GM23248 (cell line): ENCODE results near the gene RAB31. TPM values are rescaled to one million over a fixed set of nuclear protein-coding genes. Genes with fewer than 3 reads are reported as not detected.

Experiments used
- DNase-seq: peaks from one replicate; pipeline ENCODE4 v3.0.0-alpha.2; 2015
- H2AFZ ChIP-seq: fragments of 200-600 bp; sonication (generic); 2 replicates; pipeline ENCODE4 v1.6.1; 2016; ENCODE audit warnings: antibody characterized with exemption
- H3F3A ChIP-seq: fragments of 200-600 bp; sonication (generic); 2 replicates; pipeline ENCODE4 v1.6.1; 2016; ENCODE audit warnings: mild to moderate bottlenecking, antibody characterized with exemption, mixed run types; ENCODE audit not compliant: insufficient read depth
- H3K27ac ChIP-seq: fragments of 200-600 bp; sonication (generic); 2 replicates; pipeline ENCODE4 v1.5.1; 2016; ENCODE audit warnings: mild to moderate bottlenecking
- H3K27me3 ChIP-seq: fragments of 200-600 bp; sonication (generic); replicated peaks from 2 replicates; pipeline ENCODE4 v1.6.1; 2016; ENCODE audit warnings: mild to moderate bottlenecking; ENCODE audit not compliant: insufficient read depth
- H3K36me3 ChIP-seq: fragments of 200-600 bp; sonication (generic); 2 replicates; pipeline ENCODE4 v1.6.1; 2016; ENCODE audit warnings: low read depth, mild to moderate bottlenecking
- H3K4me1 ChIP-seq: fragments of 200-600 bp; sonication (generic); 2 replicates; pipeline ENCODE4 v1.6.1; 2016; ENCODE audit warnings: mild to moderate bottlenecking; ENCODE audit not compliant: insufficient read depth
- H3K4me2 ChIP-seq: fragments of 200-600 bp; sonication (generic); one replicate; pipeline ENCODE4 v1.6.1; 2016; ENCODE audit warnings: mild to moderate bottlenecking; ENCODE audit not compliant: unreplicated experiment
- H3K4me3 ChIP-seq: fragments of 200-600 bp; sonication (generic); 2 replicates; pipeline ENCODE4 v1.5.1; 2016; ENCODE audit warnings: mild to moderate bottlenecking
- H3K79me2 ChIP-seq: fragments of 200-600 bp; sonication (generic); 2 replicates; pipeline ENCODE4 v1.6.1; 2016; ENCODE audit warnings: mild to moderate bottlenecking; ENCODE audit not compliant: insufficient read depth
- H3K9ac ChIP-seq: fragments of 200-600 bp; sonication (generic); 2 replicates; pipeline ENCODE4 v1.6.1; 2016; ENCODE audit warnings: mild to moderate bottlenecking
- H3K9me2 ChIP-seq: fragments of 200-600 bp; sonication (generic); 2 replicates; pipeline ENCODE4 v1.6.1; 2016; ENCODE audit warnings: mixed run types, mild to moderate bottlenecking, moderate library complexity; ENCODE audit not compliant: insufficient read depth
- H3K9me3 ChIP-seq: fragments of 200-600 bp; sonication (generic); one replicate; pipeline ENCODE4 v1.6.1; 2017; ENCODE audit warnings: low read depth
- H4K20me1 ChIP-seq: fragments of 200-600 bp; sonication (generic); 2 replicates; pipeline ENCODE4 v1.6.0; 2016; ENCODE audit not compliant: insufficient read depth
- EZH2 ChIP-seq: fragments of 200-600 bp; sonication (generic); IDR thresholded peaks from 2 replicates; pipeline ENCODE4 v1.6.1; 2018; ENCODE audit warnings: antibody characterized with exemption, mild to moderate bottlenecking; ENCODE audit not compliant: insufficient read depth, poor library complexity, severe bottlenecking
- EZH2phosphoT487 ChIP-seq: fragments of 200-600 bp; sonication (generic); IDR thresholded peaks from 2 replicates; pipeline ENCODE4 v1.6.1; 2018; ENCODE audit warnings: antibody characterized with exemption, moderate library complexity, mild to moderate bottlenecking, low read depth; ENCODE audit not compliant: insufficient read depth
- WGBS, 2 experiments: methylation state at CpG; one replicate each; pipeline ENCODE4 v1.1.6; 2015 to 2017; ENCODE audit warnings: low lambda C conversion rate in 2 of 2, low coverage in 1 of 2; ENCODE audit errors: missing lambda C conversion rate in 2 of 2; 5-methylcytosine and 5-hydroxymethylcytosine counted together
- in situ Hi-C: fragments of 300-500 bp; cut with MboI; formaldehyde crosslinking; loops from 2 replicates; pipeline ENCODE4 v1.15.0; 2020
- polyA plus RNA-seq: library from polyadenylated mRNA; unstranded; fragments of >200 nt; fragmentation: Nextera tagmentation; extraction: Ambion mirVana; gene quantifications from 2 replicates; pipeline ENCODE4 v1.2.1, GENCODE V29; 2016
- total RNA-seq: library from RNA; depleted of rRNA; stranded (reverse); fragments of >200 nt; shearing (Covaris generic); gene quantifications from 2 replicates; pipeline ENCODE4 v1.2.3, GENCODE V29; 2014

RAB31 gene
- total and polyA plus RNA-seq, 2 experiments from 2014 or later = 49.2 to 144 TPM

- in situ Hi-C loops = no loop called here
- Histone ChIP-seq H3K27me3 (no peaks in the 10 kb centered on the region), H3K9me3 (no peaks in the 10 kb centered on the region), H3K36me3 (no peaks in the 10 kb centered on the region), H3K4me1 (peaks cover 16% of the 10 kb centered on the region), H3K4me2 (no peak overlapping the region), H2AFZ (peak overlapping the region; percentile 5; the same call in 1 of the 2 replicates), H3K9ac (no peak overlapping the region), H3K9me2 (no peaks in the 10 kb centered on the region), H3F3A (peaks cover 31% of the 10 kb centered on the region), H3K27ac (no peak overlapping the region), H3K4me3 (no peak overlapping the region), H3K79me2 (no peaks in the 10 kb centered on the region), H4K20me1 (no peaks in the 10 kb centered on the region)
- 82 to 83% methylated on average over 6 of the region's 6 CpGs for WGBS, 2 experiments
- TF ChIP-seq EZH2phosphoT487 = no peak
- TF ChIP-seq EZH2 = no peak
- DNase-seq = no peak
These were observed 163.2 kb downstream of the RAB31 start for GRCh38 chr18:9871244-9871746.

GRCh38 chr18:9872823-9873222, 164.7 kb downstream of the RAB31 start:
- no peaks in the 10 kb centered on the region for H3K9me2 ChIP-seq
- H3F3A ChIP-seq = peaks cover 38% of the 10 kb centered on the region
- H3K36me3 ChIP-seq = no peaks in the 10 kb centered on the region
- H3K9ac ChIP-seq = no peak overlapping the region
- H3K27ac ChIP-seq = no peak overlapping the region
- no peak overlapping the region for H3K4me2 ChIP-seq
- in situ Hi-C loops = no loop called here
- H3K4me3 ChIP-seq = no peak overlapping the region
- no peaks in the 10 kb centered on the region for H3K27me3 ChIP-seq
- H4K20me1 ChIP-seq = no peaks in the 10 kb centered on the region
- TF ChIP-seq EZH2 (no peak), EZH2phosphoT487 (no peak)
- no peaks in the 10 kb centered on the region for H3K79me2 ChIP-seq
- no peak overlapping the region for H2AFZ ChIP-seq
- DNase-seq = no peak
- no peaks in the 10 kb centered on the region for H3K9me3 ChIP-seq
- H3K4me1 ChIP-seq = peaks cover 22% of the 10 kb centered on the region

DNA sequence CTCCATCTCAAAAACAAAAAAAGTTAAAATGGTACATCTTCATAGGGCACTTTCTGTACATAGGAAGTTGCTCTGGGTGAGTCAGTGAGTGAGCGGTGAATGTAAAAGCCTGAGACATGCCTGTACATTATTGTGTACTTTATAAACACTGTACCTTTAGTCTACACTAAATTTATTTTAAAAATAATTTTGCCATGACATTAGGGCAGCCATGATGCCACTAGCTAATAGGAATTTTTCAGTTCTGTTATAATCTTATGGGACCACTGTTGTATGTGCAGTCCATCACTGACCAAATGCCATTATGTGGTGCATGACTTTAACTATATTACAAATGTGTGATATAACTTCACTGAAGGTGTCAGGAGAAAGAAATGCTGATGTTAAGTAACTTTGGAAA, 166.6 kb downstream of the RAB31 start:
- no peak overlapping the region for H3K4me3 ChIP-seq
- 85 to 92% methylated on average over 1 of the region's 1 CpG for WGBS, 2 experiments
- H3K4me1 ChIP-seq = peaks cover 17% of the 10 kb centered on the region
- H3K27ac ChIP-seq = no peak overlapping the region
- H3K9me3 ChIP-seq = no peaks in the 10 kb centered on the region
- H3F3A ChIP-seq = peaks cover 23% of the 10 kb centered on the region
- no peaks in the 10 kb centered on the region for H3K79me2 ChIP-seq
- no peaks in the 10 kb centered on the region for H3K9me2 ChIP-seq
- TF ChIP-seq EZH2 (no peak), EZH2phosphoT487 (no peak)
- H3K9ac ChIP-seq = no peak overlapping the region
- no peaks in the 10 kb centered on the region for H3K27me3 ChIP-seq
- in situ Hi-C loops = no loop called here
- H3K36me3 ChIP-seq = no peaks in the 10 kb centered on the region
- H2AFZ ChIP-seq = no peak overlapping the region
- H3K4me2 ChIP-seq = no peak overlapping the region
- no peaks in the 10 kb centered on the region for H4K20me1 ChIP-seq
- peak; percentile 23 for DNase-seq

DNA sequence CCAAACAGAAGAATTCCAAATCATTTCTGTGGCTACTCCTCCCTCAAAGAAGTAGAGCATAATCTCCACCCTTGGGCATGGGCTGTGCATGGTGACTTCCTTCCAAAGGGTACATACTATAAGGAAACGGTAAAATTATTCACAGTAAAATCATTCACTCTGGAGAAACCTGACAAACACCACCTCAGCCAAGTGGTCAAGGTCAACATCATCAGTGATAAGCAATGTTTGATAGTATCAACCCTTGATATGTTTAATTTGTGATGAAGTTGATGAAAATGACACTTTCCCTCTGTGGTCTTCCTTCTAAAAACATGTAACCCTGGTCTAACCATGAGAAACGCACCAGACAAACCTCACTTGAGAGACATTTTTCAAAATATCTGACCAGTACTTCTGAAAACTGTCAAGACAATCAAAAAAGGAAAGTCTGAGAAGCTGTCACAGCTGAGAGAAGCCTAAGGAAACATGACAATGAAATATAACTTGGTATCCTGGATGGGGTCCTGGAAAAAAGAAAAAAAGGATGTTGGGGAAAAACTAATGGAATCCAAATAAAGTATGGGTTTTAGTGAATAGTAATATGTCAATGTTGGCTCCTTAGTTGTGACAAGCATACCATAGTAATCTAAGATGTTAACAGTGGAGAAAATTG, 168.2 kb downstream of the RAB31 start:
- peaks cover 12% of the 10 kb centered on the region for H3F3A ChIP-seq
- no peaks in the 10 kb centered on the region for H3K9me2 ChIP-seq
- H3K4me1 ChIP-seq = peaks cover 7% of the 10 kb centered on the region
- H3K9me3 ChIP-seq = no peaks in the 10 kb centered on the region
- peak overlapping the region; percentile 90 for H3K27ac ChIP-seq
- 95 to 98% methylated on average over 2 of the region's 2 CpGs for WGBS, 2 experiments
- no peak for DNase-seq
- H3K9ac ChIP-seq = peak overlapping the region; percentile 79
- no peaks in the 10 kb centered on the region for H3K36me3 ChIP-seq
- H3K4me3 ChIP-seq = peak overlapping the region; percentile 59
- no peaks in the 10 kb centered on the region for H3K27me3 ChIP-seq
- TF ChIP-seq EZH2phosphoT487 (no peak), EZH2 (no peak)
- no peaks in the 10 kb centered on the region for H4K20me1 ChIP-seq
- H2AFZ ChIP-seq = peak overlapping the region; percentile 84
- H3K4me2 ChIP-seq = peak overlapping the region; percentile 81
- in situ Hi-C loops = no loop called here
- H3K79me2 ChIP-seq = no peaks in the 10 kb centered on the region
